Measurements from ENCODE around the gene EML2.
A peak's percentile ranks its signal among the peaks of the same experiment; 100 is the strongest.
"Not testable (repeated sequence)": the region's sequence is repeated elsewhere in the genome, so short reads cannot be mapped to it uniquely, and the experiment has no call there.

EML2 gene

GRCh38 chr19:45650722-45651121 is 11.5 kb upstream of the EML2 start:
- DNase-seq, result no peak

- no peak for DNase-seq
Measured at GRCh38 chr19:45646345-45646698, 7.1 kb upstream of the EML2 start.

- DNase-seq, result peak; percentile 89
Measured at GRCh38 chr19:45645631-45646344, 6.6 kb upstream of the EML2 start.

GRCh38 chr19:45645068-45645630 is 6.0 kb upstream of the EML2 start:
- DNase-seq, result no peak

GRCh38 chr19:45643927-45644771 is 5.0 kb upstream of the EML2 start:
- no peak for DNase-seq

- DNase-seq, result peak; percentile 97
Measured at GRCh38 chr19:45643024-45643926, 4.1 kb upstream of the EML2 start.

- DNase-seq, result peak; percentile 95
Measured at GRCh38 chr19:45641274-45642105, 2.3 kb upstream of the EML2 start.

GRCh38 chr19:45640849-45641273 is 1.7 kb upstream of the EML2 start:
- peak; percentile 74 for DNase-seq

GRCh38 chr19:45637890-45638667 is 1.1 kb downstream of the EML2 start:
- no peak for DNase-seq

- no peak for DNase-seq
Measured at GRCh38 chr19:45636902-45637301, 2.3 kb downstream of the EML2 start.

- no peak for DNase-seq
Measured at GRCh38 chr19:45636275-45636674, 2.9 kb downstream of the EML2 start.

GRCh38 chr19:45632468-45633196 is 6.6 kb downstream of the EML2 start:
- peak; percentile 73 for DNase-seq

- peak; percentile 50 for DNase-seq
Measured at GRCh38 chr19:45630463-45630862, 8.7 kb downstream of the EML2 start.

- no peak for DNase-seq
Measured at GRCh38 chr19:45629704-45630103, 9.5 kb downstream of the EML2 start.

GRCh38 chr19:45628219-45628618 is 11.0 kb downstream of the EML2 start:
- not testable (repeated sequence) for DNase-seq

GRCh38 chr19:45623984-45624383 is 15.2 kb downstream of the EML2 start:
- no peak for DNase-seq

GRCh38 chr19:45621976-45622503 is 17.2 kb downstream of the EML2 start:
- no peak for DNase-seq

- DNase-seq, result no peak
Measured at GRCh38 chr19:45621389-45621788, 17.8 kb downstream of the EML2 start.

- no peak for DNase-seq
Measured at GRCh38 chr19:45616704-45617017, 22.5 kb downstream of the EML2 start.
